ENCODE measurements around the gene ITSN2.

The ITSN2 gene

GRCh38 chr2:24175631-24176187 is 184.6 kb downstream of the ITSN2 start:
- Histone ChIP-seq H3K27me3 (replicated peaks; ENCODE audit: control insufficient read depth, insufficient read depth, low read length) (no peaks in the 10 kb centered on the region), H3K4me3 (replicated peaks; ENCODE audit: low read depth, low read length) (no peak overlapping the region), H3K36me3 (ENCODE audit: control insufficient read depth, insufficient read depth, low read length) (no peaks in the 10 kb centered on the region)
- TF ChIP-seq CTCF (IDR thresholded peaks at IDR 0.05; ENCODE audit: insufficient read depth, low read length, poor library complexity, severe bottlenecking) = no peak
- no peak for DNase-seq (ENCODE audit: extremely low read depth, insufficient read length)

DNA sequence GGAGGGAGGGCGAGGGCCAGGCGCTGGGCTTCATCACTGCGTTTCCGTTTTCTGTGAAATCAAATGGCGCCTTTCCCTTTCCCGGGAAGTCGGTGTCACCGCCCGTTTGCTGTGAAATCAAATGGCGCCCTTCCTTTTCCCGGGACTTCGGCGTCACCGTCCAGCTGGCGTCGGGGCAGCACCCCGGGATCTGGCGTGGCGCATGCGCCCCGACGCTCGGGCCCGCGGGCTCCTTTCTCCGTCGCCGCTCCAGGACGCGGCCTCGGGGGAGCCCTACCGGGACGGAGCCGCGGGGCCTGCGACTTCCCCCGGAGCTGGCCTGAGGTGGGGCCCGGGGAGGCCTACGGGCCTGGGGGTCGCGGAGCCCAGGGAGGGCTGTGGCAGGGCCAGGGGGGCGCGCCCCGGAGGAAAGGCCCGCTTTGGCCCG is 185.5 kb downstream of the ITSN2 start, which contains the start of gene FAM228A:
TSS of gene FAM228A (plus strand) at position 203 of the 427 bp plus-strand sequence. CDS start 428 bp downstream, outside the sequence.
- TF ChIP-seq CTCF (IDR thresholded peaks at IDR 0.05; ENCODE audit: insufficient read depth, low read length, poor library complexity, severe bottlenecking) = no peak
- Histone ChIP-seq H3K27me3 (replicated peaks; ENCODE audit: control insufficient read depth, insufficient read depth, low read length) (no peaks in the 10 kb centered on the region), H3K4me3 (replicated peaks; ENCODE audit: low read depth, low read length) (no peak within 1 kb of the TSS), H3K36me3 (ENCODE audit: control insufficient read depth, insufficient read depth, low read length) (no peaks in the 10 kb centered on the region)
- no peak for DNase-seq (ENCODE audit: extremely low read depth, insufficient read length)

DNA sequence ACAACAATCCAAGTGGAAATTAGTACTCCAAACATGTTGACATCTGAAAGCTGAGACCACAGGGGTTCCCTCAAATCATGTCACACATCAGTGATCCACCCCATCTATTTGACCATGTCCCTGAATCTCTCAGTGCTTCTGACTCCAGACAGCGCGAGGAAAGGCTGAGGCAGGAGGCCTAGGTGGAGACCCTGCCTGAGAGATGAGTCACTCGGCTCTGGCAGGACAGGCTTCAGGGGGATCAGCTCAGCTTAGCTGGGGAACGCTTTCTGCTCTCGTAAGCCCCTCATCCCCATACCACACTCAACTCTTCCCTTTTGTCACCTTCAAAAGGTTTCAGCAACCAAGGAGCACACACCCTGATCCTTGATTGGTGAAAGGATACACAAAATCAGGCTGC is 191.3 kb downstream of the ITSN2 start:
- H3K36me3 ChIP-seq (ENCODE audit: control insufficient read depth, insufficient read depth, low read length) = no peaks in the 10 kb centered on the region
- DNase-seq (ENCODE audit: extremely low read depth, insufficient read length) = no peak
- no peak for TF ChIP-seq CTCF (IDR thresholded peaks at IDR 0.05; ENCODE audit: insufficient read depth, low read length, poor library complexity, severe bottlenecking)
- no peak overlapping the region for H3K4me3 ChIP-seq (replicated peaks; ENCODE audit: low read depth, low read length)
- H3K27me3 ChIP-seq (replicated peaks; ENCODE audit: control insufficient read depth, insufficient read depth, low read length) = no peaks in the 10 kb centered on the region

DNA sequence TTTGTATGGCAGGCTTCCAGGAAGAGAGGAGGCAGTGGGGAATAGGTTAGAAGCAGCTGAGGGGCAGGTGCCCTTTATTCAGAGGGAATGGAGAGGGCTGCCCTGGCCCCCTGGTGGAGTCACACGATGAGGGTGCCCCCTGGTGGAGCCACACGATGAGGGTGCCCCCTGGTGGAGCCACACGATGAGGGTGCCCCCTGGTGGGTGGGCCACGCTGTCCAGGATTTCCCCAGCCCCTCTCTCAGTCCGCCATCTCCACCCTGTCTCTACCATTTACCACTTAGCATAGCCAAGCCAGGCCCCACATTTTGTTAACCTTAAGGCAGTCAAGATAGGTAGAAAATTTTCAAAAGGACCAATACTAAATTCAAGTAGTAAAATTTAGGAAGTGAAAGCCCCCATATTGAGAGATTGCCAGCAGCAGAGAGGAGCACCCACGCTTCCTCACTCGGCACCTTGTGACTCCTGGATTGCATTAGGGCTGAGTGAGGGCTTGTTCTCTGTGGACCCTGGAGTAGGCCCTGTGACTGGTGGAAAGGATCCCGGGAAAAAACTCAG is 195.8 kb downstream of the ITSN2 start:
- Histone ChIP-seq H3K36me3 (ENCODE audit: control insufficient read depth, insufficient read depth, low read length) (no peaks in the 10 kb centered on the region), H3K27me3 (replicated peaks; ENCODE audit: control insufficient read depth, insufficient read depth, low read length) (no peaks in the 10 kb centered on the region), H3K4me3 (replicated peaks; ENCODE audit: low read depth, low read length) (no peak overlapping the region; the same call in 1 of the 2 replicates)
- DNase-seq (ENCODE audit: extremely low read depth, insufficient read length) = peak; percentile 63
- peak; percentile 98 for TF ChIP-seq CTCF (IDR thresholded peaks at IDR 0.05; ENCODE audit: insufficient read depth, low read length, poor library complexity, severe bottlenecking)

DNA sequence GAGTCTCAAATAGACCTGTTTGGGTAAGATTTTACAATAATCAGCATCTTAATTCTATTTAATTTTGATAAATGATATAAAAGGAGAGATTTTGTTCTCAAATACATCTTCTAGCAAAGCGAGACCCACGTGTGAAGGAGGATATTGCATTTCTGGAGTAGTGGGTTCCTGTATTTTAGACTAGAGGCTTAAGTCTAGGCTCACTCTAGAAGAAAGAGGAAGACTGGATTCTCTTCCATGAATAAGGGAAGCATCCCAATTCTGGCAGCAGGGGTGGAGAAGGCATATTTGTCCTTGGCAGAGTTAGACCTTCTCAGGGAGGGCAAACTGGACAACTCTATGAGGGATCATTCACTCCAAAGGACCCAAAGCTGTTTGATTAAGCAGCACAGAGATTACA is 196.7 kb downstream of the ITSN2 start:
- no peaks in the 10 kb centered on the region for H3K27me3 ChIP-seq (replicated peaks; ENCODE audit: control insufficient read depth, insufficient read depth, low read length)
- DNase-seq (ENCODE audit: extremely low read depth, insufficient read length) = no peak
- TF ChIP-seq CTCF (IDR thresholded peaks at IDR 0.05; ENCODE audit: insufficient read depth, low read length, poor library complexity, severe bottlenecking) = no peak
- H3K36me3 ChIP-seq (ENCODE audit: control insufficient read depth, insufficient read depth, low read length) = no peaks in the 10 kb centered on the region
- H3K4me3 ChIP-seq (replicated peaks; ENCODE audit: low read depth, low read length) = no peak overlapping the region

Data from GM06990 (cell line).